Measurements from ENCODE around the gene PBX1.
"Not testable (repeated sequence)": the region's sequence is repeated elsewhere in the genome, so short reads cannot be mapped to it uniquely, and the experiment has no call there.

DNA sequence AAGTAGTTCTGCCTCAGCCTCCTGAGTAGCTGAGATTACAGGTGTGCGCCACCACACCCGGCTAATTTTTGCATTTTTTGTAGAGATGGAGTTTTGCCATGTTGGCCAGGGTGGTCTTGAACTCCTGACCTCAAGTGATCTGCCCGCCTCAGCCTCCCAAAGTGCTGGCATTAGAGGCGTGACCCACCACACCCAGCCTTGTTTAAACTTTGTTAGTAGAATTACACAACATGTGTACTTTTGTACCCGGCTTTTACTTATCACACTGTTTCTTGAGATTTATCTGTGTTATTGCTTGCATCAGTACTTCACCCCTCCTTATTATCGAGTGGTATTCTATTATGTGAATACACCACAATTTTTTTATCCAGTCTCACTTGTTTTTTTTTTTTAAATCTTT, 94.0 kb downstream of the PBX1 start:
- TF ChIP-seq, protein P1, sequence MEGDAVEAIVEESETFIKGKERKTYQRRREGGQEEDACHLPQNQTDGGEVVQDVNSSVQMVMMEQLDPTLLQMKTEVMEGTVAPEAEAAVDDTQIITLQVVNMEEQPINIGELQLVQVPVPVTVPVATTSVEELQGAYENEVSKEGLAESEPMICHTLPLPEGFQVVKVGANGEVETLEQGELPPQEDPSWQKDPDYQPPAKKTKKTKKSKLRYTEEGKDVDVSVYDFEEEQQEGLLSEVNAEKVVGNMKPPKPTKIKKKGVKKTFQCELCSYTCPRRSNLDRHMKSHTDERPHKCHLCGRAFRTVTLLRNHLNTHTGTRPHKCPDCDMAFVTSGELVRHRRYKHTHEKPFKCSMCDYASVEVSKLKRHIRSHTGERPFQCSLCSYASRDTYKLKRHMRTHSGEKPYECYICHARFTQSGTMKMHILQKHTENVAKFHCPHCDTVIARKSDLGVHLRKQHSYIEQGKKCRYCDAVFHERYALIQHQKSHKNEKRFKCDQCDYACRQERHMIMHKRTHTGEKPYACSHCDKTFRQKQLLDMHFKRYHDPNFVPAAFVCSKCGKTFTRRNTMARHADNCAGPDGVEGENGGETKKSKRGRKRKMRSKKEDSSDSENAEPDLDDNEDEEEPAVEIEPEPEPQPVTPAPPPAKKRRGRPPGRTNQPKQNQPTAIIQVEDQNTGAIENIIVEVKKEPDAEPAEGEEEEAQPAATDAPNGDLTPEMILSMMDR (IDR thresholded peaks at IDR 0.05; ENCODE audit: borderline replicate concordance, extremely low read depth, low read length, poor library complexity, severe bottlenecking): not testable (repeated sequence)
- TF ChIP-seq EZH2 (IDR thresholded peaks at IDR 0.05; ENCODE audit: borderline replicate concordance, low read depth, low read length, severe bottlenecking): not testable (repeated sequence)

Measured in DND-41 (cell line).